Measurements from ENCODE around the gene RHOC.

The RHOC gene

DNA sequence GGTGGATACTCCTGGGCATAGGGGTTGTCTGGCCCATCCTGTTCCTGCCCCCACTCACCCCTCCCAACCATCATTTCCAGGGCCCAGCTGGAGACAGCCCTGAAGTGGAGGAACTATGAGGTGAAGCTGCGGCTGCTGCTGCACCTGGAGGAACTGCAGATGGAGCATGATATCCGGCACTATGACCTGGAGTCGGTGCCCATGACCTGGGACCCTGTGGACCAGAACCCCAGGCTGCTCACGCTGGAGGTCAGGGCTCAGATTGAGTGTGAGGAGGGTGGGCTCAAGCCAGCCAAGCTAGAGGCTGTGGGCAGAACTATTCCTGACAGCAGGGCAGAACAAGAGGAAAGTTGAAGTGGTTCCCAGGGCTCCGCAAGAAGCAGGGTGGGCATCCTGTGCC is 14.2 kb downstream of the RHOC start:
- no peaks in the 10 kb centered on the region for H3K9me3 ChIP-seq (ENCODE audit: insufficient read depth, low read length, severe bottlenecking)
- TF ChIP-seq, protein P1, sequence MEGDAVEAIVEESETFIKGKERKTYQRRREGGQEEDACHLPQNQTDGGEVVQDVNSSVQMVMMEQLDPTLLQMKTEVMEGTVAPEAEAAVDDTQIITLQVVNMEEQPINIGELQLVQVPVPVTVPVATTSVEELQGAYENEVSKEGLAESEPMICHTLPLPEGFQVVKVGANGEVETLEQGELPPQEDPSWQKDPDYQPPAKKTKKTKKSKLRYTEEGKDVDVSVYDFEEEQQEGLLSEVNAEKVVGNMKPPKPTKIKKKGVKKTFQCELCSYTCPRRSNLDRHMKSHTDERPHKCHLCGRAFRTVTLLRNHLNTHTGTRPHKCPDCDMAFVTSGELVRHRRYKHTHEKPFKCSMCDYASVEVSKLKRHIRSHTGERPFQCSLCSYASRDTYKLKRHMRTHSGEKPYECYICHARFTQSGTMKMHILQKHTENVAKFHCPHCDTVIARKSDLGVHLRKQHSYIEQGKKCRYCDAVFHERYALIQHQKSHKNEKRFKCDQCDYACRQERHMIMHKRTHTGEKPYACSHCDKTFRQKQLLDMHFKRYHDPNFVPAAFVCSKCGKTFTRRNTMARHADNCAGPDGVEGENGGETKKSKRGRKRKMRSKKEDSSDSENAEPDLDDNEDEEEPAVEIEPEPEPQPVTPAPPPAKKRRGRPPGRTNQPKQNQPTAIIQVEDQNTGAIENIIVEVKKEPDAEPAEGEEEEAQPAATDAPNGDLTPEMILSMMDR (IDR thresholded peaks at IDR 0.05; ENCODE audit: borderline replicate concordance, extremely low read depth, low read length, poor library complexity, severe bottlenecking), result no peak
- TF ChIP-seq EZH2 (IDR thresholded peaks at IDR 0.05; ENCODE audit: borderline replicate concordance, low read depth, low read length, severe bottlenecking), result no peak
- no peaks in the 10 kb centered on the region for H3K4me1 ChIP-seq (ENCODE audit: insufficient read depth, low read length)
- no peak overlapping the region for H3K9ac ChIP-seq (ENCODE audit: low read depth, low read length)
- H2AFZ ChIP-seq (ENCODE audit: low read depth, low read length), result no peak overlapping the region
- peaks cover 90% of the 10 kb centered on the region for H3K36me3 ChIP-seq (ENCODE audit: insufficient read depth, low read length)
- H3K79me2 ChIP-seq (ENCODE audit: insufficient read depth, low read length), result peaks cover 8% of the 10 kb centered on the region
- ATAC-seq (ENCODE audit: insufficient read depth, low read depth) (no peak), DNase-seq (no peak)
- H3K27me3 ChIP-seq (ENCODE audit: insufficient read depth, low read length, poor library complexity), result no peaks in the 10 kb centered on the region
- H3K27ac ChIP-seq (ENCODE audit: low read length), result no peak overlapping the region
- H3K4me3 ChIP-seq (ENCODE audit: low read depth in 1 of 2, low read length in 2 of 2), result no peak overlapping the region
- H3K4me2 ChIP-seq (ENCODE audit: insufficient read depth, low read length), result no peak overlapping the region
- peaks cover 17% of the 10 kb centered on the region; the same call in 1 of the 2 replicates for H4K20me1 ChIP-seq (ENCODE audit: insufficient read depth, low read length)

DNA sequence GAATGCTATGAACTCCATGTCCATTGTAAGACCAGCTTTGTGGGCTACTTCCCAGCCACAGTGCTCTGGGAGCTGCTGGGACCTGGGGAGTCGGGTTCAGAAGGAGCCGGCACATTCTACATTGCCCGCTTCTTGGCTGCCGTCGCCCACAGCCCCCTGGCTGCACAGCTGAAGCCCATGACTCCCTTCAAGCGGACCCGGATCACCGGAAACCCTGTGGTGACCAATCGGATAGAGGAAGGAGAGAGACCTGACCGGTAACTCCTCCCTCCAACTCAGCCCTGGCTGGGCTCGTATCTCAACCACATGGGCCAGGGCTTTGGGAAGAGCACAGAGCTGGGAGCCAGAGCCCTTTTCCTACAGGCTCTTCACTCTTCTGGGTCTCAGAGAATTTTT is 17.1 kb downstream of the RHOC start:
- Histone ChIP-seq H4K20me1 (ENCODE audit: insufficient read depth, low read length) (peaks cover 33% of the 10 kb centered on the region), H3K4me1 (ENCODE audit: insufficient read depth, low read length) (no peaks in the 10 kb centered on the region), H3K9me3 (ENCODE audit: insufficient read depth, low read length, severe bottlenecking) (no peaks in the 10 kb centered on the region), H3K27me3 (ENCODE audit: insufficient read depth, low read length, poor library complexity) (no peaks in the 10 kb centered on the region), H3K4me2 (ENCODE audit: insufficient read depth, low read length) (no peak overlapping the region), H3K79me2 (ENCODE audit: insufficient read depth, low read length) (peaks cover 32% of the 10 kb centered on the region), H3K27ac (ENCODE audit: low read length) (no peak overlapping the region), H3K9ac (ENCODE audit: low read depth, low read length) (no peak overlapping the region), H3K4me3 (ENCODE audit: low read depth in 1 of 2, low read length in 2 of 2) (no peak overlapping the region), H2AFZ (ENCODE audit: low read depth, low read length) (no peak overlapping the region), H3K36me3 (ENCODE audit: insufficient read depth, low read length) (peaks cover 71% of the 10 kb centered on the region)
- TF ChIP-seq, protein P1 (IDR thresholded peaks at IDR 0.05; ENCODE audit: borderline replicate concordance, extremely low read depth, low read length, poor library complexity, severe bottlenecking), result no peak
- TF ChIP-seq EZH2 (IDR thresholded peaks at IDR 0.05; ENCODE audit: borderline replicate concordance, low read depth, low read length, severe bottlenecking), result no peak
- no peak for DNase-seq
- no peak for ATAC-seq (ENCODE audit: insufficient read depth, low read depth)

DNA sequence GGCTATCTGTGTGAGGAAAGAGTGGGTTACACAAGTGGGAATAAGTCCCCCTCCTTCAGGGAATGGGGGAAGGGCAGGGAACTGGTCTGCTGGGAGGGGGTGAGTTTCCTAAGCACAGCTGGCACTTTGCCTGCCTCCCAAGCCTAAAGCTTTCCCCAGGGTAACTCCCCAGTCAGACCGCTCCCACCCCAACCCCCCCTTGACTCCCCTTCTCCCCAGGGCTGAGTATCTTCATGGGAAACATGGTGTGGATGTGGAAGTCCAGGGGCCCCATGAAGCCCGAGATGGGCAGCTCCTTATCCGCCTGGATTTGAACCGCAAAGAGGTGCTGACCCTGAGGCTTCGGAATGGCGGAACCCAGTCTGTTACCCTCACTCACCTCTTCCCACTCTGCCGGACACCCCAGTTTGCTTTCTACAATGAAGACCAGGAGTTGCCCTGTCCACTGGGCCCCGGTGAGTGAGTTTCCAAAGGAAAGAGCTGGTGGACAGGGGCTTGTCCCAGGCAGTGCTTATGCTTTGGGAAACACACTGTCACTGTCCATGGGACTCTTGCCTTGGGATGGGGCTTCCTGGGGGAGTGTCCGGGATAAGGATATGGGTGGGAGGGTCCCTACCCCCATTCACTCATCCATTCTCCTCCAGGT is 17.6 kb downstream of the RHOC start:
- no peak for DNase-seq
- ATAC-seq (ENCODE audit: insufficient read depth, low read depth), result no peak
- no peaks in the 10 kb centered on the region for H3K4me1 ChIP-seq (ENCODE audit: insufficient read depth, low read length)
- H4K20me1 ChIP-seq (ENCODE audit: insufficient read depth, low read length), result peaks cover 33% of the 10 kb centered on the region
- H3K4me2 ChIP-seq (ENCODE audit: insufficient read depth, low read length), result no peak overlapping the region
- H3K27ac ChIP-seq (ENCODE audit: low read length), result no peak overlapping the region
- no peaks in the 10 kb centered on the region for H3K27me3 ChIP-seq (ENCODE audit: insufficient read depth, low read length, poor library complexity)
- TF ChIP-seq, protein P1 (IDR thresholded peaks at IDR 0.05; ENCODE audit: borderline replicate concordance, extremely low read depth, low read length, poor library complexity, severe bottlenecking), result no peak
- H3K9ac ChIP-seq (ENCODE audit: low read depth, low read length), result no peak overlapping the region
- no peak overlapping the region for H2AFZ ChIP-seq (ENCODE audit: low read depth, low read length)
- no peak overlapping the region for H3K4me3 ChIP-seq (ENCODE audit: low read depth in 1 of 2, low read length in 2 of 2)
- H3K36me3 ChIP-seq (ENCODE audit: insufficient read depth, low read length), result peaks cover 66% of the 10 kb centered on the region
- H3K79me2 ChIP-seq (ENCODE audit: insufficient read depth, low read length), result peaks cover 37% of the 10 kb centered on the region
- H3K9me3 ChIP-seq (ENCODE audit: insufficient read depth, low read length, severe bottlenecking), result no peaks in the 10 kb centered on the region

All from DND-41 (cell line).